Smooth muscle cell (in vitro differentiated cells): ENCODE results near the gene COL19A1. TPM values are rescaled to one million over a fixed set of nuclear protein-coding genes. Genes with fewer than 3 reads are reported as not detected.

Experiments
- DNase-seq: peaks from one replicate; lab custom pipeline; 2025; ENCODE audit not compliant: unreplicated experiment; lab: John Stamatoyannopoulos, UW
- H2AFZ ChIP-seq: fragments of 200-600 bp; sonication (generic); 2 replicates; pipeline ENCODE4 v1.6.0; 2016; ENCODE audit warnings: antibody characterized with exemption, low read depth, mild to moderate bottlenecking
- H3F3A ChIP-seq: fragments of 200-600 bp; sonication (generic); 2 replicates; pipeline ENCODE4 v1.6.0; 2017; ENCODE audit warnings: antibody characterized with exemption, low read depth
- H3K27ac ChIP-seq: fragments of 200-600 bp; sonication (generic); 2 replicates; pipeline ENCODE4 v1.5.1; 2016; ENCODE audit warnings: low read depth, mild to moderate bottlenecking
- H3K27me3 ChIP-seq: fragments of 200-600 bp; sonication (generic); 2 replicates; pipeline ENCODE4 v1.6.1; 2016; ENCODE audit warnings: low read depth, mild to moderate bottlenecking
- H3K36me3 ChIP-seq: fragments of 200-600 bp; sonication (generic); 2 replicates; pipeline ENCODE4 v1.5.1; 2016; ENCODE audit warnings: low read depth
- H3K4me1 ChIP-seq: fragments of 200-600 bp; sonication (generic); 2 replicates; pipeline ENCODE4 v1.5.1; 2016; ENCODE audit warnings: low read depth
- H3K4me2 ChIP-seq: fragments of 200-600 bp; sonication (generic); 2 replicates; pipeline ENCODE4 v1.6.0; 2016; ENCODE audit warnings: mild to moderate bottlenecking
- H3K4me3 ChIP-seq: fragments of 200-600 bp; sonication (generic); 2 replicates; pipeline ENCODE4 v1.5.1; 2016; ENCODE audit warnings: mild to moderate bottlenecking
- H3K79me2 ChIP-seq: fragments of 200-600 bp; sonication (generic); 2 replicates; pipeline ENCODE4 v1.6.0; 2016; ENCODE audit warnings: low read depth, mild to moderate bottlenecking
- H3K9ac ChIP-seq: fragments of 200-600 bp; sonication (generic); 2 replicates; pipeline ENCODE4 v1.6.0; 2016; ENCODE audit warnings: low read depth
- H3K9me3 ChIP-seq: fragments of 200-600 bp; sonication (generic); replicated peaks from 2 replicates; pipeline ENCODE4 v1.5.1; 2016; ENCODE audit warnings: low read depth
- H4K20me1 ChIP-seq: fragments of 200-600 bp; sonication (generic); 2 replicates; pipeline ENCODE4 v1.6.0; 2016; ENCODE audit warnings: low read depth
- WGBS: methylation state at CpG from one replicate; pipeline ENCODE4 v1.1.7; 2016; ENCODE audit warnings: low lambda C conversion rate; 5-methylcytosine and 5-hydroxymethylcytosine counted together
- polyA plus RNA-seq: library from polyadenylated mRNA; unstranded; fragments of >200 nt; fragmentation: Nextera tagmentation; extraction: Ambion mirVana; gene quantifications from 2 replicates; pipeline ENCODE4 v1.2.1, GENCODE V29; 2016
- total RNA-seq: library from RNA; depleted of rRNA; stranded (reverse); fragments of >200 nt; gene quantifications from 2 replicates; pipeline ENCODE4 v1.2.3, GENCODE V29; 2014
- TF ChIP-seq, protein P1 (sequence below): fragments of 200-600 bp; sonication (generic); IDR thresholded peaks from 2 replicates; pipeline ENCODE4 v1.5.1; 2017; ENCODE audit warnings: borderline replicate concordance, mild to moderate bottlenecking, antibody characterized with exemption; ENCODE audit not compliant: insufficient read depth, poor library complexity, severe bottlenecking

The COL19A1 gene
- total and polyA plus RNA-seq, 2 experiments from 2014 or later = 0.55 to 1.6 TPM

DNA sequence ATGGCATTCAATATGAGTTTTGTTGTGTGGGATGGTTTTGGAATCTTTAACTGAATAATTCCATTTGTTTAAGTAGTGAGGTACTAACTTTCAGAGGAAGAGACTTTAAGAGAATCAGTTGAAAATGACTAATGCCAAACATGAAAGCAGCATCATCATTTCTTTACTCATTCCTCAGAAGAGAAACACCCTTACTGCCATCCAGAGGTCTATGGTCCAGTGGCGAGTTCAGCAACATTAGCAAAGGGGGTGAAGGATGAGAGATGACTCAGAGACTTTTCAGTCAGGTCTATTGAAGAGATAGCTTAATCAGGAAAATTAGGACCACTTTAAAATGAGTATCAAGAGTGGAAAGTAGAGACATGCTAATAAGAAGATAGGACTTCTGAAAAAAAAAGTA lies 118.8 kb downstream of the COL19A1 start:
- no peaks in the 10 kb centered on the region for H3K4me1 ChIP-seq
- H4K20me1 ChIP-seq = no peaks in the 10 kb centered on the region
- H3K79me2 ChIP-seq = no peaks in the 10 kb centered on the region
- H3K36me3 ChIP-seq = no peaks in the 10 kb centered on the region
- no peak overlapping the region for H3K27ac ChIP-seq
- H2AFZ ChIP-seq = no peak overlapping the region
- H3K9me3 ChIP-seq = no peaks in the 10 kb centered on the region
- no peak overlapping the region for H3K9ac ChIP-seq
- no peak overlapping the region for H3K4me2 ChIP-seq
- H3K27me3 ChIP-seq = no peaks in the 10 kb centered on the region
- H3K4me3 ChIP-seq = no peak overlapping the region
- H3F3A ChIP-seq = no peaks in the 10 kb centered on the region
- DNase-seq = no peak
- TF ChIP-seq, protein P1, sequence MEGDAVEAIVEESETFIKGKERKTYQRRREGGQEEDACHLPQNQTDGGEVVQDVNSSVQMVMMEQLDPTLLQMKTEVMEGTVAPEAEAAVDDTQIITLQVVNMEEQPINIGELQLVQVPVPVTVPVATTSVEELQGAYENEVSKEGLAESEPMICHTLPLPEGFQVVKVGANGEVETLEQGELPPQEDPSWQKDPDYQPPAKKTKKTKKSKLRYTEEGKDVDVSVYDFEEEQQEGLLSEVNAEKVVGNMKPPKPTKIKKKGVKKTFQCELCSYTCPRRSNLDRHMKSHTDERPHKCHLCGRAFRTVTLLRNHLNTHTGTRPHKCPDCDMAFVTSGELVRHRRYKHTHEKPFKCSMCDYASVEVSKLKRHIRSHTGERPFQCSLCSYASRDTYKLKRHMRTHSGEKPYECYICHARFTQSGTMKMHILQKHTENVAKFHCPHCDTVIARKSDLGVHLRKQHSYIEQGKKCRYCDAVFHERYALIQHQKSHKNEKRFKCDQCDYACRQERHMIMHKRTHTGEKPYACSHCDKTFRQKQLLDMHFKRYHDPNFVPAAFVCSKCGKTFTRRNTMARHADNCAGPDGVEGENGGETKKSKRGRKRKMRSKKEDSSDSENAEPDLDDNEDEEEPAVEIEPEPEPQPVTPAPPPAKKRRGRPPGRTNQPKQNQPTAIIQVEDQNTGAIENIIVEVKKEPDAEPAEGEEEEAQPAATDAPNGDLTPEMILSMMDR = no peak
- 72% methylated on average over 1 of the region's 1 CpG for WGBS

DNA sequence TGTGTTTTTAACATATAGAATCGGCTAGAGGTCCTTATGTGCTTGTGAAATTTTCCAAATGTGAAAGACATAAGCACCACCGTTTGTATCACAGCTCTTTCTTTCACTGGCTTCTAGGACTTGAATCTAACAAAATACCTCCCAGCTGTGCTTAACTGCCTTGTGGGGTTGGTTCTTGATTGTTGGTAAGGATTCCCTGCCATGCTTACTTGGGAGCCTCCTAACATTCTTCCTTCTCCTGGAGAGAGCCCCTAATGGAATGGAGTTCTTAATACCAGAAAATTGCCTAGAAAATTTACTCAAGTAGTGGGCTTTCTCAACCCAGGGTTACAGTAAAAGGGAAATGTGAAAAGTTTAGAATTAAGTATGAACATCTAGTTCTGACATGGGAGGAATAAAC lies 121.2 kb downstream of the COL19A1 start:
- DNase-seq = no peak
- TF ChIP-seq, protein P1 = no peak
- Histone ChIP-seq H3K4me2 (no peak overlapping the region), H3F3A (no peaks in the 10 kb centered on the region), H3K79me2 (no peaks in the 10 kb centered on the region), H3K9ac (no peak overlapping the region), H4K20me1 (no peaks in the 10 kb centered on the region), H3K4me1 (no peaks in the 10 kb centered on the region), H2AFZ (no peak overlapping the region), H3K36me3 (no peaks in the 10 kb centered on the region), H3K4me3 (no peak overlapping the region), H3K27me3 (no peaks in the 10 kb centered on the region), H3K9me3 (no peaks in the 10 kb centered on the region), H3K27ac (no peak overlapping the region)
- 79% methylated on average over 2 of the region's 2 CpGs for WGBS

DNA sequence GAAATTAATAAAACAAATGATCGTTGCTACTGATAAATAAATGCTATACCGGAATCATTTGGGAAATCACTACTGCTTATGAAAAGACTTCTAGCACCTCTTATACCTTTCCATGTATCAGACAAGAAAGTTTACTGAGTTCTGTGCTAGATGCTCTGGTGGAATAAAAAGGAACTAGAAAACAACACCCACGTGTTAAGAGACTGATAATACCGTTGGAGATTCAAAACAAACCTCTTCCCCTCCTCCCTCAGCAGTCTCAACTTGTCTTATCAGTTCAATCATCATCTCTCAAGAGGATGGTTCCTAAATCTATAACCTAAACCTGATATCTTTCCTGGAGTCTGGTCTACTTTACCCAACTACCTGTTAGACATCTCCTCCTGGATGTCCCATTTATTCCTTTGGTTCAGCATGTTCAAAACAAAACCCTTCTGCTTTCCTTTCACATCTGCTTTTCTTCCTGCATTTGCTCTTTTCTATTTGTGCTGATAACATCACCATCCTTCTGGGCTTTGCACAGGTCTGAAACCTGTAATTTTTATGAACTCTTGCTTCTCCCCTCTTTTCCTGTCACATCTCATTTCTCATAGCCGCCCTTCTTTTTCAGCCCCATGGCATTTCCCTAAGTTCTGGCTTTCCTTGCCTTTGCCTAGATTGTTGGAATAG lies 122.2 kb downstream of the COL19A1 start:
- no peak overlapping the region for H3K27ac ChIP-seq
- H3K79me2 ChIP-seq = no peaks in the 10 kb centered on the region
- no peak overlapping the region for H2AFZ ChIP-seq
- TF ChIP-seq, protein P1 = no peak
- H3F3A ChIP-seq = no peaks in the 10 kb centered on the region
- no peaks in the 10 kb centered on the region for H3K27me3 ChIP-seq
- no peaks in the 10 kb centered on the region for H3K36me3 ChIP-seq
- no peak overlapping the region for H3K9ac ChIP-seq
- no peak for DNase-seq
- WGBS = 74% methylated on average over 5 of the region's 5 CpGs
- H3K4me1 ChIP-seq = no peaks in the 10 kb centered on the region
- H3K9me3 ChIP-seq = no peaks in the 10 kb centered on the region
- H3K4me3 ChIP-seq = no peak overlapping the region
- H3K4me2 ChIP-seq = no peak overlapping the region
- H4K20me1 ChIP-seq = no peaks in the 10 kb centered on the region

DNA sequence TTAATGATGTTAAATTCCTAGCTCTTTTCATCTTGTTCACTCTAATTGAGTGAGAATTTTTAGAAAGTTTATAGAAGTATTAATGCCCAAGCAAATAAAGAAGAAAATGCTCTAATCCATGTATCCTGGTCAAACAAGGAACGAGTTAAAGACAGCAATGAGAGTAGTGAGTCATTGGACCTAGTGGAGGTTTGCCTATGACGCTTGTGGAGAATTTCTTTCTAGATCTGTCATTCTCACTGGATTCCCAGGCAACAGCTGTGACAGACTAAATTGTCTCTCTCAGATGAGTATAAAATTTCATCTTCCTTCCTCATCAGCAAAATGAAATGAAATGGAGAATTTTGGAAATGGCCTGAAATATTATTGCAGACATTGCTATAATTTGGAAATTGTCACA lies 127.9 kb downstream of the COL19A1 start:
- H3K36me3 ChIP-seq = no peaks in the 10 kb centered on the region
- no peak overlapping the region for H3K27ac ChIP-seq
- DNase-seq = no peak
- H3K4me3 ChIP-seq = no peak overlapping the region
- no peaks in the 10 kb centered on the region for H4K20me1 ChIP-seq
- H3K27me3 ChIP-seq = no peaks in the 10 kb centered on the region
- no peak overlapping the region for H3K4me2 ChIP-seq
- no peaks in the 10 kb centered on the region for H3K9me3 ChIP-seq
- H2AFZ ChIP-seq = no peak overlapping the region
- no peak overlapping the region for H3K9ac ChIP-seq
- WGBS = 15% methylated on average over 2 of the region's 2 CpGs
- H3F3A ChIP-seq = no peaks in the 10 kb centered on the region
- H3K4me1 ChIP-seq = no peaks in the 10 kb centered on the region
- TF ChIP-seq, protein P1 = no peak
- no peaks in the 10 kb centered on the region for H3K79me2 ChIP-seq
